Esophagus squamous epithelium (tissue), 4 donors: Measurements from ENCODE around the gene REP15.

ENCODE experiments used
- CTCF ChIP-seq, 6 experiments: fragments of 450-650 bp in 4 of 6; fragments of 200-600 bp in 2 of 6; sonication (generic) in 2 of 6; IDR thresholded peaks; one replicate each; pipeline ENCODE4 v1.5.1; 2016 to 2019; ENCODE audit warnings: antibody characterized with exemption in 6 of 6, mild to moderate bottlenecking in 4 of 6, moderate library complexity in 4 of 6
- POLR2A ChIP-seq, 4 donors: fragments of 450-650 bp; IDR thresholded peaks; one replicate each; pipeline ENCODE4 v1.6.1; 2017; ENCODE audit warnings: antibody characterized with exemption in 4 of 4, mild to moderate bottlenecking in 4 of 4, moderate library complexity in 3 of 4

- no peak for TF ChIP-seq CTCF (IDR thresholded peaks at IDR 0.05)
- TF ChIP-seq POLR2A (IDR thresholded peaks at IDR 0.05), result no peak
Measured at GRCh38 chr12:27696864-27697564, 767 bp downstream of the REP15 start.
